ENCODE data around the gene COBL.

DNA sequence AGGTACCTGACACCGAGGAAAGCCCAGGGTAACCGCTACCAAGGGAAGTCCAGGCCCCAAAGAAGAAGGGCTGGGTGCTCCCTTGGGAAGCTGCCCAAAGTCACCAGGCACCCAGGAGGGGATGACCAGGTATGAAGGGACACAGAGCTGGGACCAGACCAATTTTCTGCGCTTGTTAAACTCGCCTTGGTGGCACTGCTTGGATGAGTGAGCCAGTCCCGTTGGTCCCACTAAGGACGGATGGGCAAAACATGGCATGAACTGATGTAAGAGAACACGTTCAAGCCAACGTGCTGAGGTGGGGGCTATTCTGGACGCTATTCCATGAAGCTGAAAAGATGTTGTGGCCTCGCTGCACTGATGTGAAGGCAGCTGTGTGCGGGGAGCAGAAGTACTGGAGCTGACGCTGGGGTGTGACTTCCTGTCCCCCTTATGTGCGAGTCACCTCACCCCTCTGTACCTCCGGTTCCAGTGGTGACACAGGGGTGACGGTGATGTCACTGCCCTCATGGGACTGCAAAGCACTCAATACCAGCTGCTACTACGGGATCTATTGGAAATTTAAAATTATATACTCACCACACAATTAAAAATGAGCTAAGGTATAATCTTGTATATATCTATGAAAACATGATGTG lies 73.6 kb downstream of the COBL start:
- TF ChIP-seq EZH2 (IDR thresholded peaks at IDR 0.05; ENCODE audit: insufficient read depth, poor library complexity, severe bottlenecking) (no peak), EZH2phosphoT487 (IDR thresholded peaks at IDR 0.05; ENCODE audit: insufficient read depth, low read depth) (no peak)

All from GM23248 (cell line).